H9 (cell line): Measurements from ENCODE around the gene TBCEL. TPM values are rescaled to one million over a fixed set of nuclear protein-coding genes. Genes with fewer than 3 reads are reported as not detected.

ENCODE experiments used
- DNase-seq: peaks from one replicate; pipeline ENCODE4 v3.0.0-alpha.2; 2017
- H2AFZ ChIP-seq: one replicate; pipeline ENCODE4 v1.6.1; 2013; ENCODE audit warnings: mild to moderate bottlenecking, low read length, control low read depth, moderate library complexity
- H2AK5ac ChIP-seq: 2 replicates; pipeline ENCODE4 v1.6.1; 2013; ENCODE audit warnings: low read length, control low read depth, mixed read lengths; ENCODE audit not compliant: insufficient read length
- H2BK120ac ChIP-seq: one replicate; pipeline ENCODE4 v1.6.1; 2013; ENCODE audit warnings: low read depth, mild to moderate bottlenecking, low read length, control low read depth, inconsistent platforms; ENCODE audit not compliant: poor library complexity, severe bottlenecking
- H2BK12ac ChIP-seq: 2 replicates; pipeline ENCODE4 v1.6.1; 2013; ENCODE audit warnings: low read length, control low read depth, mixed read lengths, low read depth; ENCODE audit not compliant: insufficient read length
- H2BK15ac ChIP-seq: 2 replicates; pipeline ENCODE4 v1.6.1; 2013; ENCODE audit warnings: low read depth, low read length, control low read depth
- H2BK20ac ChIP-seq: one replicate; pipeline ENCODE4 v1.6.1; 2013; ENCODE audit warnings: low read depth, mild to moderate bottlenecking, low read length, control low read depth, inconsistent platforms; ENCODE audit not compliant: poor library complexity, severe bottlenecking
- H2BK5ac ChIP-seq: 2 replicates; pipeline ENCODE4 v1.6.1; 2013; ENCODE audit warnings: low read length, control low read depth, mixed read lengths; ENCODE audit not compliant: insufficient read length
- H3K14ac ChIP-seq: 2 replicates; pipeline ENCODE4 v1.6.1; 2013; ENCODE audit warnings: low read length, control low read depth; ENCODE audit not compliant: insufficient read depth
- H3K18ac ChIP-seq: 2 replicates; pipeline ENCODE4 v1.6.1; 2013; ENCODE audit warnings: low read depth, mild to moderate bottlenecking, mixed read lengths, low read length, control low read depth; ENCODE audit not compliant: insufficient read length
- H3K23ac ChIP-seq: 2 replicates; pipeline ENCODE4 v1.6.1; 2013; ENCODE audit warnings: low read length, control low read depth, mixed read lengths, low read depth; ENCODE audit not compliant: insufficient read length
- H3K23me2 ChIP-seq: 2 replicates; pipeline ENCODE4 v1.6.1; 2013; ENCODE audit warnings: low read depth, mild to moderate bottlenecking, mixed read lengths, low read length, control low read depth; ENCODE audit not compliant: insufficient read length, poor library complexity, severe bottlenecking
- H3K27ac ChIP-seq: 2 replicates; pipeline ENCODE4 v1.5.1; 2013; ENCODE audit warnings: low read length, control low read depth, mixed read lengths, low read depth; ENCODE audit not compliant: insufficient read length
- H3K27me3 ChIP-seq: 2 replicates; pipeline ENCODE4 v1.6.1; 2013; ENCODE audit warnings: low read length, control low read depth, inconsistent platforms; ENCODE audit not compliant: insufficient read depth
- H3K4ac ChIP-seq: 2 replicates; pipeline ENCODE4 v1.6.1; 2013; ENCODE audit warnings: low read depth, mild to moderate bottlenecking, control low read depth, inconsistent platforms, low read length, moderate library complexity
- H3K4me1 ChIP-seq: 2 replicates; pipeline ENCODE4 v1.6.1; 2013; ENCODE audit warnings: low read length, control low read depth, inconsistent platforms; ENCODE audit not compliant: insufficient read depth
- H3K4me2 ChIP-seq: 2 replicates; pipeline ENCODE4 v1.6.1; 2013; ENCODE audit warnings: low read length, control low read depth, mixed read lengths; ENCODE audit not compliant: insufficient read length, insufficient read depth
- H3K56ac ChIP-seq: 2 replicates; pipeline ENCODE4 v1.6.1; 2013; ENCODE audit warnings: low read depth, mild to moderate bottlenecking, mixed read lengths, low read length, control low read depth; ENCODE audit not compliant: insufficient read length
- H3K79me1 ChIP-seq: 2 replicates; pipeline ENCODE4 v1.6.1; 2013; ENCODE audit warnings: low read depth, mild to moderate bottlenecking, moderate library complexity, low read length, control low read depth, inconsistent platforms; ENCODE audit not compliant: insufficient read depth, poor library complexity, severe bottlenecking
- H3K79me2 ChIP-seq: 2 replicates; pipeline ENCODE4 v1.6.1; 2013; ENCODE audit warnings: low read length, control low read depth, inconsistent platforms; ENCODE audit not compliant: insufficient read depth
- H3K9ac ChIP-seq: 2 replicates; pipeline ENCODE4 v1.6.1; 2013; ENCODE audit warnings: low read length, control low read depth, mixed read lengths; ENCODE audit not compliant: insufficient read length; ENCODE audit errors: extremely low read depth
- H3K9me3 ChIP-seq: one replicate; pipeline ENCODE4 v1.6.1; 2013; ENCODE audit warnings: low read depth, low read length, inconsistent platforms; ENCODE audit not compliant: control insufficient read depth
- H3T11ph ChIP-seq: one replicate; pipeline ENCODE4 v1.6.1; 2013; ENCODE audit warnings: mild to moderate bottlenecking, low read length, control low read depth, inconsistent platforms
- H4K20me1 ChIP-seq: one replicate; pipeline ENCODE4 v1.6.1; 2013; ENCODE audit not compliant: control insufficient read depth, insufficient read length, insufficient read depth
- H4K5ac ChIP-seq: 2 replicates; pipeline ENCODE4 v1.6.1; 2013; ENCODE audit warnings: low read depth, mild to moderate bottlenecking, mixed read lengths, low read length, control low read depth; ENCODE audit not compliant: insufficient read length
- H4K8ac ChIP-seq: replicated peaks from 2 replicates; pipeline ENCODE4 v1.6.1; 2013; ENCODE audit warnings: low read length, control low read depth, mixed read lengths, low read depth; ENCODE audit not compliant: insufficient read length
- H4K91ac ChIP-seq: 2 replicates; pipeline ENCODE4 v1.6.1; 2013; ENCODE audit warnings: low read depth, mild to moderate bottlenecking, moderate library complexity, mixed read lengths, low read length, control low read depth; ENCODE audit not compliant: insufficient read length
- H3K27ac Mint-ChIP-seq, 3 experiments: 2 replicates in 2 of 3; 3 replicates in 1 of 3; pipeline ENCODE4 v1.8.0; 2020 to 2021; ENCODE audit warnings: mixed read lengths in 3 of 3, mild to moderate bottlenecking in 1 of 3, moderate library complexity in 1 of 3
- H3K27me3 Mint-ChIP-seq: 2 replicates; pipeline ENCODE4 v1.8.0; 2021; ENCODE audit warnings: low read depth, mild to moderate bottlenecking, moderate library complexity, mixed read lengths
- H3K36me3 Mint-ChIP-seq, 3 experiments: 2 replicates in 2 of 3; 3 replicates in 1 of 3; pipeline ENCODE4 v1.8.0; 2020 to 2021; ENCODE audit warnings: low read depth in 3 of 3, mixed read lengths in 3 of 3; ENCODE audit not compliant: insufficient read depth in 1 of 3
- H3K4me1 Mint-ChIP-seq, 2 experiments: 2 replicates each; pipeline ENCODE4 v1.8.0; 2020; ENCODE audit warnings: mixed read lengths in 2 of 2
- H3K4me3 Mint-ChIP-seq, 2 experiments: 2 replicates in 1 of 2; 3 replicates in 1 of 2; pipeline ENCODE4 v1.8.0; 2020 to 2021; ENCODE audit warnings: mild to moderate bottlenecking in 2 of 2, mixed read lengths in 2 of 2, moderate library complexity in 1 of 2
- H3K9me3 Mint-ChIP-seq, 2 experiments: 2 replicates in 1 of 2; 3 replicates in 1 of 2; pipeline ENCODE4 v1.8.0; 2020; ENCODE audit warnings: mild to moderate bottlenecking in 2 of 2, mixed read lengths in 2 of 2, moderate library complexity in 1 of 2
- CTCF ChIP-seq: fragments of 200-600 bp; sonication (generic); conservative IDR thresholded peaks from 3 replicates; pipeline ENCODE4 v1.8.0; 2021; ENCODE audit warnings: antibody characterized with exemption, mild to moderate bottlenecking
- WGBS: extraction: QIAGEN DNeasy Blood & Tissue Kit; methylation state at CpG from one replicate; pipeline ENCODE4 v1.1.7; 2013; ENCODE audit warnings: missing lambda C conversion rate, low lambda C conversion rate, mixed read lengths; ENCODE audit not compliant: insufficient read length; ENCODE audit errors: extremely low coverage; 5-methylcytosine and 5-hydroxymethylcytosine counted together
- total RNA-seq: library from RNA; stranded (reverse); gene quantifications from 2 replicates; pipeline ENCODE4 v1.2.1, GENCODE V29; 2021

TBCEL gene
- total RNA-seq, 1 experiment from 2014 or later, result 17.3 TPM

- Mint-ChIP-seq H3K27me3 (no peaks in the 10 kb centered on the region), H3K27ac (no peak overlapping the region), H3K4me3 (no peak overlapping the region)
Measured at GRCh38 chr11:121067026-121067425, 43.1 kb downstream of the TBCEL start.

More at GRCh38 chr11:121067026-121067425, 43.1 kb downstream of the TBCEL start:
- Histone ChIP-seq H4K20me1 (no peaks in the 10 kb centered on the region), H2BK120ac (no peak overlapping the region), H2BK15ac (no peak overlapping the region), H3K4me1 (no peaks in the 10 kb centered on the region), H3K18ac (no peak overlapping the region), H3K14ac (no peak overlapping the region), H3K79me2 (no peaks in the 10 kb centered on the region), H3K23ac (no peak overlapping the region), H4K5ac (no peak overlapping the region), H3K79me1 (no peaks in the 10 kb centered on the region), H2BK12ac (no peak overlapping the region), H2BK5ac (no peak overlapping the region), H3K27ac (no peak overlapping the region), H2AK5ac (no peak overlapping the region), H3K4ac (no peak overlapping the region), H2AFZ (no peak overlapping the region), H3K9ac (no peak overlapping the region), H3T11ph (no peak overlapping the region), H3K23me2 (no peaks in the 10 kb centered on the region), H3K4me2 (no peak overlapping the region), H4K91ac (no peak overlapping the region), H3K56ac (no peak overlapping the region), H3K27me3 (no peaks in the 10 kb centered on the region), H4K8ac (no peak overlapping the region), H3K9me3 (no peaks in the 10 kb centered on the region), H2BK20ac (no peak overlapping the region)
- no peak for DNase-seq
- no CpG with 5 or more reads among the region's 3 CpGs for WGBS
- no peaks in the 10 kb centered on the region; a peak in 1 of 5 replicates for H3K9me3 Mint-ChIP-seq
- H3K4me1 Mint-ChIP-seq, result peaks cover 14 to 15% of the 10 kb centered on the region in 2 experiments
- TF ChIP-seq CTCF, result no peak
- H3K36me3 Mint-ChIP-seq, result peaks cover 28 to 44% (median 36%) of the 10 kb centered on the region in 3 experiments
